ENCODE results near the gene LSM2.
"Not testable (repeated sequence)": the region's sequence is repeated elsewhere in the genome, so short reads cannot be mapped to it uniquely, and the experiment has no call there.

The LSM2 gene

DNA sequence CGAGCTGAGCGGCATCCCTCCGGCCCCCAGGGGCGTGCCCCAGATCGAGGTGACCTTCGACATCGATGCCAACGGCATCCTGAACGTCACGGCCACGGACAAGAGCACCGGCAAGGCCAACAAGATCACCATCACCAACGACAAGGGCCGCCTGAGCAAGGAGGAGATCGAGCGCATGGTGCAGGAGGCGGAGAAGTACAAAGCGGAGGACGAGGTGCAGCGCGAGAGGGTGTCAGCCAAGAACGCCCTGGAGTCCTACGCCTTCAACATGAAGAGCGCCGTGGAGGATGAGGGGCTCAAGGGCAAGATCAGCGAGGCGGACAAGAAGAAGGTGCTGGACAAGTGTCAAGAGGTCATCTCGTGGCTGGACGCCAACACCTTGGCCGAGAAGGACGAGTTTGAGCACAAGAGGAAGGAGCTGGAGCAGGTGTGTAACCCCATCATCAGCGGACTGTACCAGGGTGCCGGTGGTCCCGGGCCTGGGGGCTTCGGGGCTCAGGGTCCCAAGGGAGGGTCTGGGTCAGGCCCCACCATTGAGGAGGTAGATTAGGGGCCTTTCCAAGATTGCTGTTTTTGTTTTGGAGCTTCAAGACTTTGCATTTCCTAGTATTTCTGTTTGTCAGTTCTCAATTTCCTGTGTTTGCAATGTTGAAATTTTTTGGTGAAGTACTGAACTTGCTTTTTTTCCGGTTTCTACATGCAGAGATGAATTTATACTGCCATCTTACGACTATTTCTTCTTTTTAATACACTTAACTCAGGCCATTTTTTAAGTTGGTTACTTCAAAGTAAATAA lies 10.6 kb upstream of the LSM2 start:
- H3K27ac ChIP-seq (ENCODE audit: insufficient read depth, low read depth, low read length, poor library complexity, severe bottlenecking); H3K4me1 ChIP-seq (ENCODE audit: control insufficient read depth, insufficient read depth, low read length); H3K27me3 ChIP-seq (ENCODE audit: control insufficient read depth, insufficient read depth, low read length, poor library complexity, severe bottlenecking); H3K4me3 ChIP-seq (ENCODE audit: insufficient read depth, low read depth, low read length); H3K36me3 ChIP-seq (ENCODE audit: control insufficient read depth, insufficient read depth, low read length); H3K9me3 ChIP-seq (ENCODE audit: control insufficient read depth, low read length): not testable (repeated sequence)
- 91 to 94% methylated on average over 14 to 15 of the region's 37 CpGs for WGBS, 2 experiments

DNA sequence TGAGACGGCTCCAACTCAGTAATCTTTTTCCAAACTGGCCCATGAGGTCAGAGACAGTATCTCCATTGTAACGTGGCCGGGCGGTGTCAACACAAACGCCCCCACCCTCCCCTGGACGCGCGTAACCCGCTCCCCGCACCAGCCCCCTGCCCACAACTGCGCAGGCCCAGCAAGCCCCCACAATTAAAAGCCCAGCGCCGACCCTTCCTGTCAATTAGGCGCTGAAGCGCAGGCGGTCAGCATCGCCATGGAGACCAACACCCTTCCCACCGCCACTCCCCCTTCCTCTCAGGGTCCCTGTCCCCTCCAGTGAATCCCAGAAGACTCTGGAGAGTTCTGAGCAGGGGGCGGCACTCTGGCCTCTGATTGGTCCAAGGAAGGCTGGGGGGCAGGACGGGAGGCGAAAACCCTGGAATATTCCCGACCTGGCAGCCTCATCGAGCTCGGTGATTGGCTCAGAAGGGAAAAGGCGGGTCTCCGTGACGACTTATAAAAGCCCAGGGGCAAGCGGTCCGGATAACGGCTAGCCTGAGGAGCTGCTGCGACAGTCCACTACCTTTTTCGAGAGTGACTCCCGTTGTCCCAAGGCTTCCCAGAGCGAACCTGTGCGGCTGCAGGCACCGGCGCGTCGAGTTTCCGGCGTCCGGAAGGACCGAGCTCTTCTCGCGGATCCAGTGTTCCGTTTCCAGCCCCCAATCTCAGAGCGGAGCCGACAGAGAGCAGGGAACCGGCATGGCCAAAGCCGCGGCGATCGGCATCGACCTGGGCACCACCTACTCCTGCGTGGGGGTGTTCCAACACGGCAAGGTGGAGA lies 8.5 kb upstream of the LSM2 start, which contains the start of the genes HSPA1A and HSPA1L:
Gene HSPA1A, plus strand, starts transcription at position 519 of the 814 bp plus-strand sequence. Its CDS starts 214 bp downstream, at position 733.
Gene HSPA1L, minus strand, starts transcription at position 259 of the 814 bp plus-strand sequence. CDS start 3,311 bp downstream, outside the sequence.
- Histone ChIP-seq H3K27ac (ENCODE audit: insufficient read depth, low read depth, low read length, poor library complexity, severe bottlenecking) (peak within 1 kb of the TSS; percentile 95), H3K27me3 (ENCODE audit: control insufficient read depth, insufficient read depth, low read length, poor library complexity, severe bottlenecking) (no peaks in the 10 kb centered on the region), H3K4me3 (ENCODE audit: insufficient read depth, low read depth, low read length) (peak within 1 kb of the TSS; percentile 59), H3K4me1 (ENCODE audit: control insufficient read depth, insufficient read depth, low read length) (peaks cover 4% of the 10 kb centered on the region), H3K9me3 (ENCODE audit: control insufficient read depth, low read length) (no peaks in the 10 kb centered on the region), H3K36me3 (ENCODE audit: control insufficient read depth, insufficient read depth, low read length) (no peaks in the 10 kb centered on the region)
- WGBS, 2 experiments, result 1 to 3% methylated on average over 54 of the region's 56 CpGs

DNA sequence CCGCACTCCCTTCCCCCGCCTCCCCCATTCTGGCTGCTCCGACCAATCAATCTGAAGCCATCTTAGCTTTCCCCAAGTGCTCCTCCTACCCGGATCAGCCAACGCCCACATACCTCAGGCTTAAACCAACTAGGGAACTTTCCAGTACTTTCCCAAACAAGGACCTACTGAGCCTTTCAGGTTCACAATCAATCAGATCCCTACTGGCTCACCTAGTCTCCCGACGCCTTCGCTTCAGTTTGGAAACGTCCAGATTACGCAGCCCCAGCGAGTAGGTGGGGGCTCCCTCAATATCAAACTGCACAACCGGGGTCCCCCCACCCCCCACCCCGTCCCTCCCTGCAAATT lies 7.9 kb upstream of the LSM2 start:
- H3K4me1 ChIP-seq (ENCODE audit: control insufficient read depth, insufficient read depth, low read length), result peaks cover 4% of the 10 kb centered on the region
- no peaks in the 10 kb centered on the region for H3K27me3 ChIP-seq (ENCODE audit: control insufficient read depth, insufficient read depth, low read length, poor library complexity, severe bottlenecking)
- WGBS, 2 experiments, result 0 to 1% methylated on average over 13 of the region's 13 CpGs
- H3K27ac ChIP-seq (ENCODE audit: insufficient read depth, low read depth, low read length, poor library complexity, severe bottlenecking), result peak overlapping the region; percentile 95
- H3K9me3 ChIP-seq (ENCODE audit: control insufficient read depth, low read length), result no peaks in the 10 kb centered on the region
- no peaks in the 10 kb centered on the region for H3K36me3 ChIP-seq (ENCODE audit: control insufficient read depth, insufficient read depth, low read length)
- peak overlapping the region; percentile 59 for H3K4me3 ChIP-seq (ENCODE audit: insufficient read depth, low read depth, low read length)

DNA sequence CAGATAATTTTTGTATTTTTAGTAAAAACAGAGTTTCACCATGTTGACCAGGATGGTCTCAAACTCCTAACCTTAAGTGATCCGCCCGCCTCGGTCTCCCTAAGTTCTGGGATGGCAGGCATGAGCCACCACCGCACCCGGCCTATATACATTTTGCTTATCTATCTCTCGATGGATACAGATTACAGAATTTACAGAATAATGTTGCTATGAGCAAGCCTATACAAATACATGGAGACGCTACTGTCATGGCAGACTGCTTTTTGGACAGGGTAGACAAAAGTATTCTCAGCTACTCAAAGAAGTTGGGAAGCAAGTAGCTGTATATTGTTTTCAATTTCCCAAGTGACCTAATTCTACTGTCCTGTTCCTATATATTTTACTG lies 6.7 kb upstream of the LSM2 start:
- Histone ChIP-seq H3K27ac (ENCODE audit: insufficient read depth, low read depth, low read length, poor library complexity, severe bottlenecking) (no peak overlapping the region), H3K27me3 (ENCODE audit: control insufficient read depth, insufficient read depth, low read length, poor library complexity, severe bottlenecking) (no peaks in the 10 kb centered on the region), H3K36me3 (ENCODE audit: control insufficient read depth, insufficient read depth, low read length) (no peaks in the 10 kb centered on the region), H3K4me1 (ENCODE audit: control insufficient read depth, insufficient read depth, low read length) (peaks cover 4% of the 10 kb centered on the region), H3K4me3 (ENCODE audit: insufficient read depth, low read depth, low read length) (no peak overlapping the region), H3K9me3 (ENCODE audit: control insufficient read depth, low read length) (no peaks in the 10 kb centered on the region)
- 95 to 97% methylated on average over 7 of the region's 7 CpGs for WGBS, 2 experiments

DNA sequence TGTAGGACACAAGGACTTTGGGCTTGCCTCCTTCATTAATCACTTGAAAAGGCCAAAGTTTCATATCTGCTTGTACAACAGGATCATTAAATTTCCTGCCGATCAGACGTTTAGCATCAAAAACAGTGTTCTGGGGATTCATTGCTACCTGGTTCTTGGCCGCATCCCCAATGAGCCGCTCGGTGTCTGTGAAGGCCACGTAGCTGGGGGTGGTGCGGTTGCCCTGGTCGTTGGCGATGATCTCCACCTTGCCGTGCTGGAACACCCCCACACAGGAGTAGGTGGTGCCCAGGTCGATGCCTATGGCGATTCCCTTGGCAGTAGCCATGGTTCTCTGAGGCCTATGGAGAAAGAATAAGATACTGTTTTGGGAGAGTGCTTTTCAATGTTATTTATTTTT lies 4.9 kb upstream of the LSM2 start:
- H3K27ac ChIP-seq (ENCODE audit: insufficient read depth, low read depth, low read length, poor library complexity, severe bottlenecking), result no peak overlapping the region
- no peaks in the 10 kb centered on the region for H3K9me3 ChIP-seq (ENCODE audit: control insufficient read depth, low read length)
- peaks cover 4% of the 10 kb centered on the region for H3K4me1 ChIP-seq (ENCODE audit: control insufficient read depth, insufficient read depth, low read length)
- no peak overlapping the region for H3K4me3 ChIP-seq (ENCODE audit: insufficient read depth, low read depth, low read length)
- H3K36me3 ChIP-seq (ENCODE audit: control insufficient read depth, insufficient read depth, low read length), result no peaks in the 10 kb centered on the region
- WGBS, 2 experiments, result 95 to 96% methylated on average over 12 of the region's 12 CpGs
- H3K27me3 ChIP-seq (ENCODE audit: control insufficient read depth, insufficient read depth, low read length, poor library complexity, severe bottlenecking), result no peaks in the 10 kb centered on the region

DNA sequence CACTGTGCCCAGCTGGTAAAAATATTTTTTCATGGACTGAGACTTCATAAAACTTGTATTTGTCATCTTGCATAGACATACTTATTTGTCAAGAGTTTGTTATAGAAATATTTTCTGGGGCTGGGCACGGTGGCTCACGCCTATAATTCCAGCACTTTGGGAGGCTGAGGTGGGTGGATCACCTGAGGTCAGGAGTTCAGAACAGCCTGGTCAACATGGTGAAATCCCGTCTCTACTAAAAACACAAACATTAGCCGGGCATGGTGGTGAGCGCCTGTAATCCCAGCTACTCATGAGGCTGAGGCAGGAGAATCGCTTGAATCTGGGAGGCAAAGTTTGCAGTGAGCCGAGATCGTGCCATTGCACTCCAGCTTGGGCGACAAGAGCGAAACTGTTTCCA lies 1.8 kb upstream of the LSM2 start:
- H3K27ac ChIP-seq (ENCODE audit: insufficient read depth, low read depth, low read length, poor library complexity, severe bottlenecking); H3K9me3 ChIP-seq (ENCODE audit: control insufficient read depth, low read length); H3K4me1 ChIP-seq (ENCODE audit: control insufficient read depth, insufficient read depth, low read length); H3K36me3 ChIP-seq (ENCODE audit: control insufficient read depth, insufficient read depth, low read length); H3K27me3 ChIP-seq (ENCODE audit: control insufficient read depth, insufficient read depth, low read length, poor library complexity, severe bottlenecking); H3K4me3 ChIP-seq (ENCODE audit: insufficient read depth, low read depth, low read length): not testable (repeated sequence)
- 90 to 91% methylated on average over 10 of the region's 10 CpGs for WGBS, 2 experiments

DNA sequence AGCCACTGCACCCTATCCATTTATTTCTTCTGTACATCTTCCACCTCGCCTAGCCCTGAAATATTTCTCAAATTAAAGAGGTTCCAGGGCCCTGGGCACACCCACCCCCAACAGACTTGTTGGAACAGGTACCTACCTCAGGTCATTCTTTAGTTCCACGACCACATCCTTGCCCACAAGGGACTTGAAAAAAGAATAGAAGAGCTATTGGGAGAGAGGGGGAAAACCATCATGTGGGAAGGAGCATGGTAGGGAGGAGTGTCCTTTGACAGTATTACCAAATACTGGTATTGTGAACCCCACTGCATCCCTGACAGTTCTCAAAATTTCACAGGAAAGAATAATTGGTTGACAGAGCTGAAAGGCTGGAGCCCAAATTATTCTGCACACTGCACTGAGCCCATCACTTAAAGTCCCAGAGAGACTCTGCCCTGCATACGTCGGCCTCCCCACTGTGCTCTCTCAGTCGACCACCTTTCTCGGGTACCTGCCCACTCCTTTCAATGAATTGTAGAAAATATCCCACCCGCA lies 762 bp downstream of the LSM2 start:
- WGBS, 2 experiments, result 18 to 20% methylated on average over 7 of the region's 7 CpGs
- peaks cover 4% of the 10 kb centered on the region for H3K4me1 ChIP-seq (ENCODE audit: control insufficient read depth, insufficient read depth, low read length)
- H3K36me3 ChIP-seq (ENCODE audit: control insufficient read depth, insufficient read depth, low read length), result peaks cover 11% of the 10 kb centered on the region

DNA sequence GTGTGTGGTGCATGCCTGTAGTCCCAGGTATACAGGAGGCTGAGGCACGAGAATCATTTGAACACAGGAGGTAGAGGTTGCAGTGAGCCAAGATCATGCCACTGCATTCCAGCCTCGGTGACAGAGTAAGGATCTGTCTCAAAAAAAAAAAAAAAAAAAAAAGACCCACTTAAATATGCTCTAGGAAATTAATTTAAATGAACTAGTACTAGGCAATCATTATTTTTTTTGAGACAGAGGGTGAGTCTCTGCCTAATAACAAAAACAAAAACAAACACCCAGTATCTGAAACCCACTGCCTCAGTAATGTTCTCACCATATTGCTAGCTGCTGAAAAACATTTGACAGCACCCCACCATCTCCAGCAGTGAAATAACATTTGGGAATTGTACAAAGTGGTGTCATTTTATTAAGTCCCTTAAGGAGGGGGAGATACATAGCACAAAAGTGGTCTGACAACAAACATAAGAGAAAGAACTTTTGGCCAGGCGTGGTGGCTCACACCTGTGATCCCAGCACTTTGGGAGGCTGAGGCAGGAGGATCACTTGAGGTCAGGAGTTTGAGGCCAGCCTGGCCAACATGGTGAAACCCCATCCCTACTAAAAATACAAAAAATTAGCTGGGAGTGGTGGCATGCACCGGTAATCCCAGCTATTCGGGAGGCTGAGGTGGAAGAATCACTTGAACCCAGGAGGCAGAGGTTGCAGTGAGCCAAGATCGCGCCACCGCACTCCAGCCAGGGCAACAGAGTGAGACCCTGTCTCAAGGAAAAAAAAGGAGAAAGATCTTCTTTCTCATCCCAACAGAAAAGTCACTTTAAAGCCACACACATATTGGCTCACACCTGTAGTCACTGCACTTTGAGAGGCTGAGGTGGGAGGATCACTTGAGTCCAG lies 5.5 kb downstream of the LSM2 start:
- 92 to 98% methylated on average over 8 of the region's 8 CpGs for WGBS, 2 experiments
- H3K27ac ChIP-seq (ENCODE audit: insufficient read depth, low read depth, low read length, poor library complexity, severe bottlenecking), result not testable (repeated sequence)

More for the DNA sequence above, 762 bp downstream of the LSM2 start:
- Histone ChIP-seq H3K27ac (ENCODE audit: insufficient read depth, low read depth, low read length, poor library complexity, severe bottlenecking) (no peak overlapping the region), H3K9me3 (ENCODE audit: control insufficient read depth, low read length) (no peaks in the 10 kb centered on the region), H3K27me3 (ENCODE audit: control insufficient read depth, insufficient read depth, low read length, poor library complexity, severe bottlenecking) (no peaks in the 10 kb centered on the region), H3K4me3 (ENCODE audit: insufficient read depth, low read depth, low read length) (peak overlapping the region; percentile 99)

DNA sequence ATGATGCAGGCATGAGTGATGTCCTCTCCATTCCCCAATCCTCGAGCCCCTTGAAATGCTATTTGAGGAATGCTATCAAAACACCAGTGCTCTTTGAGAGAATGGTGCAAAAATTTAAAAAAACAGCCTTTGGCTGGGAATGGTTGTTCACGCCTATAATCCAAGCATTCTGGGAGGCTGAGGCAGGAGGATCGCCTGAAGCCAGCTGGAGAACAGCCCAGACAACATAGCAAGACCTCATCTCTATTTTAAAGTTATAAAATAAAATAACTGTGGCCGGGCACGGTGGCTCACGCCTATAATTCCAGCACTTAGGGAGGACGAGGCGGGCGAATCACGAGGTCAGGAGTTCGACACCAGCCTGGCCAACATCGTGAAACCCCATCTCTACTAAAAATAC lies 7.0 kb downstream of the LSM2 start:
- no peak overlapping the region for H3K27ac ChIP-seq (ENCODE audit: insufficient read depth, low read depth, low read length, poor library complexity, severe bottlenecking)
- peaks cover 11% of the 10 kb centered on the region for H3K36me3 ChIP-seq (ENCODE audit: control insufficient read depth, insufficient read depth, low read length)
- no peaks in the 10 kb centered on the region for H3K4me1 ChIP-seq (ENCODE audit: control insufficient read depth, insufficient read depth, low read length)
- no peaks in the 10 kb centered on the region for H3K9me3 ChIP-seq (ENCODE audit: control insufficient read depth, low read length)
- H3K4me3 ChIP-seq (ENCODE audit: insufficient read depth, low read depth, low read length), result no peak overlapping the region
- H3K27me3 ChIP-seq (ENCODE audit: control insufficient read depth, insufficient read depth, low read length, poor library complexity, severe bottlenecking), result no peaks in the 10 kb centered on the region
- WGBS, 2 experiments, result 88 to 92% methylated on average over 12 of the region's 12 CpGs

More for the DNA sequence above, 5.5 kb downstream of the LSM2 start:
- H3K4me3 ChIP-seq (ENCODE audit: insufficient read depth, low read depth, low read length); H3K4me1 ChIP-seq (ENCODE audit: control insufficient read depth, insufficient read depth, low read length); H3K27me3 ChIP-seq (ENCODE audit: control insufficient read depth, insufficient read depth, low read length, poor library complexity, severe bottlenecking); H3K9me3 ChIP-seq (ENCODE audit: control insufficient read depth, low read length): not testable (repeated sequence)
- peaks cover 11% of the 10 kb centered on the region for H3K36me3 ChIP-seq (ENCODE audit: control insufficient read depth, insufficient read depth, low read length)

Data from ectodermal cell (in vitro differentiated cells).